Skeletal muscle cell (primary cell): Measurements from ENCODE around the gene HCN2.
A peak's percentile ranks its signal among the peaks of the same experiment; 100 is the strongest.

Experiments used
- DNase-seq: peaks from one replicate; pipeline ENCODE4 v3.0.0-alpha.2; 2010; ENCODE audit warnings: low read depth
- H3K4me3 ChIP-seq: 2 replicates; pipeline ENCODE4 v1.5.1; 2011; ENCODE audit warnings: low read depth, mild to moderate bottlenecking, control low read depth, low read length, moderate library complexity

Gene HCN2

GRCh38 chr19:570251-570686 is 19.4 kb upstream of the HCN2 start:
- H3K4me3 ChIP-seq: no peak overlapping the region
- no peak for DNase-seq

DNA sequence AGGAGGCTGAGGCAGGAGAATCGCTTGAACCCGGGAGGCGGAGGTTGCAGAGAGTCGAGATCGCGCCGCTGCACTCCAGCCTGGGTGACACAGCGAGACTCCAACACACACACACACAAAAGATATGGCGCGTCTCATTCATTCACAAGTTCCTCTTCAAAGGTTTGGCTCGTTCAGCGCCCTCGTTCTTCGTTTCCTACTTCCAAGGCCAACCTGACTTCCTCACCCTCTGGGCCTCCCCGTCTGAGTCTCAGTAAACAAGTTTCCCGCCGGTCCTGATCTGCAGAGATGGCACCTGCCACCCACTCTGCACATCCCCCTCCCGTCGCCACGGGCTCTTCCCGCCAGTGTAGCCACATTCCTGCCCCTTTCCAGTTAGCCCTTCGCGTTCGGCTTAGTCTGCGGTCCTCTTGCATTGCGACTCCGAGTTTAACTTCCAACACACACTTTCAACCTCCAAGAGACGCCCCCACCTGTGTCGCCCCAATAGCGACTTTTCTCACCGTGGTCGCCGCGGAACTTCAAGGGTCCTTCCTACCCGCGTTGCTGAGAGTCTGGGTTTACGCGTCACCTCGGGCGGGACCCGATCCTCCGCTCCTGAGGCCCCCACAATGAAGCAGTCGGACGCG is 18.6 kb upstream of the HCN2 start:
- no peak for DNase-seq
- peak overlapping the region; percentile 97 for H3K4me3 ChIP-seq

- DNase-seq: no peak
- H3K4me3 ChIP-seq: peak overlapping the region; percentile 97
Observed at GRCh38 chr19:571566-571974, 18.1 kb upstream of the HCN2 start.

DNA sequence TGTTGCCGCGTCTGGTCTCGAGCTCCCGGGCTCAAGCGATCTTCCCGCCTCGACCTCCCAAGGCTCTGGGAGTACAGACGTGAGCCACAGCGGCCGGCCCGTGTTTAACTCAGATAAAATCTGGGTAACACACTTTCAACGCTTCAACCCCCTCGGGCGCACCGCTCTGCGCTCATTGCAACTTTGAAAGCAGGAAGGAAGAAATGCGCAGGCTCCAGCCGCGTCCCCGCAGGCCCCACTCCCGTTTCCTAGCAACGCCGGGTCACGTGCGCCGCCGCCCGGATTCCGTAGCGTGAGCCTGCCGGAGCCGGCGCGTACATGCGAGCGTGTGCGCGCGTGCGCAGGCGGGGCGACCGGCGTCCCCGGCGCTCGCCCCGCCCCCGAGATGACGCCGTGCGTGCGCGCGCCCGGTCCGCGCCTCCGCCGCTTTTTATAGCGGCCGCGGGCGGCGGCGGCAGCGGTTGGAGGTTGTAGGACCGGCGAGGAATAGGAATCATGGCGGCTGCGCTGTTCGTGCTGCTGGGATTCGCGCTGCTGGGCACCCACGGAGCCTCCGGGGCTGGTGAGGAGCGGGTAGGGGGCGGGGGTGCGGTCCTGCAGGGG is 17.4 kb upstream of the HCN2 start, which contains the start of gene BSG:
TSS of gene BSG (plus strand) at position 457 of the 603 bp plus-strand sequence. CDS start at position 496, 39 bp downstream.
- DNase-seq: peak; percentile 88
- H3K4me3 ChIP-seq: peak within 1 kb of the TSS; percentile 97

DNA sequence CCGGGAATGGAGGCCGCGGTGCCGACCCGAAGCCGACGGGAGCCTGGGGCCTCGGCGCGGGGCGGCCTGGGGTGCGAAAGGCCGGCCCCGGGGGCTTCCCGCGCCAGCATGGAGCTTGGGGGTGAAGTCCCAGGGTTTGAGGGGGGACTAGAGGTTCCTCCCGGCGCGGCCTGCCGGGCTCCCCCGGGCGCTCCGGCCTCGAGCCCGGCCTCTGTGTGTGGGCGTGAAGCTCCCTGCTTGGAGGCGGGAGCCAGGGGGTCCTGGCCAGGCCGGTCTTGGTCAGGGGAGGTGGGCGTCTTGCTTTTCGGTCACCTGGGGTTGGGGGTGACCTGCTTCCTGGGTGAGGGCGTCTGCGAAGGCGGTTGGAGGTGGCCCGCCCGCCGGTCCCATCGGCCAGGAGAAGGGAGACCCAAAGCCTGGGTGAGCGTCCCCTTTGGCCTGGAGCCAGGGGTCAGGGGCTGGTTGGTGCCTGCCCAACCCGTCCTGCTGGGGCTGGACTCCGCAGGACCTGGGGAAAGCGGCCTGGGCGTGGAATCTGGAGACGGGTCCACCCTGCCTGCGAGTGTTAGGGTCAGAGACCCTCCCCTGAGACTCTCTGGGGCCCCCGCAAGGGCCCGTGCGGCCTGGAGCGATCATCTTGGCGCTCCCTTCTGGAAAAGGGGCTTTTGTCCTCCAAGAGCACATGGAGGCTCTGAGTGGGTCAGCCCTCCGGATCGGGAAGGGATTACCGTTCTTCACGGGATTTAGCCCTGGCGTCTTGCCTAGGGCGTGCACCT is 16.8 kb upstream of the HCN2 start:
- H3K4me3 ChIP-seq: peak overlapping the region; percentile 97
- DNase-seq: no peak

DNA sequence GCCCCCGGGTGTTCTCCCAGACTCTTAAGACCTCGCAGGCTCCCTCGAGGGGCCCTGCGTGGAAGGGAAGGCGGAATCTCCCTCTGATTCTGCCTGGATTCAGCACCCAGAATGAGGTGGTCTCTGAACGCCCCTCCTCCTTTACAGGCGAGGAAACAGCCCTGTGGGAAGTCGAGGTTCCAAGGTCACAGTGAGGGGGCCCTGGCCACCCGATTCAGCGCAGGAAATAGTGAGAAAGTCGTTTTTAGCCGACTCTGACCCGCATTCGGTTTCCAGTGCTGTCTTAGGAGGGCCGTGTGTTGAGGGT is 16.2 kb upstream of the HCN2 start:
- no peak for DNase-seq
- peak overlapping the region; percentile 97 for H3K4me3 ChIP-seq

- H3K4me3 ChIP-seq: peak overlapping the region; percentile 34
- DNase-seq: no peak
Observed at GRCh38 chr19:574658-575526, 14.8 kb upstream of the HCN2 start.

DNA sequence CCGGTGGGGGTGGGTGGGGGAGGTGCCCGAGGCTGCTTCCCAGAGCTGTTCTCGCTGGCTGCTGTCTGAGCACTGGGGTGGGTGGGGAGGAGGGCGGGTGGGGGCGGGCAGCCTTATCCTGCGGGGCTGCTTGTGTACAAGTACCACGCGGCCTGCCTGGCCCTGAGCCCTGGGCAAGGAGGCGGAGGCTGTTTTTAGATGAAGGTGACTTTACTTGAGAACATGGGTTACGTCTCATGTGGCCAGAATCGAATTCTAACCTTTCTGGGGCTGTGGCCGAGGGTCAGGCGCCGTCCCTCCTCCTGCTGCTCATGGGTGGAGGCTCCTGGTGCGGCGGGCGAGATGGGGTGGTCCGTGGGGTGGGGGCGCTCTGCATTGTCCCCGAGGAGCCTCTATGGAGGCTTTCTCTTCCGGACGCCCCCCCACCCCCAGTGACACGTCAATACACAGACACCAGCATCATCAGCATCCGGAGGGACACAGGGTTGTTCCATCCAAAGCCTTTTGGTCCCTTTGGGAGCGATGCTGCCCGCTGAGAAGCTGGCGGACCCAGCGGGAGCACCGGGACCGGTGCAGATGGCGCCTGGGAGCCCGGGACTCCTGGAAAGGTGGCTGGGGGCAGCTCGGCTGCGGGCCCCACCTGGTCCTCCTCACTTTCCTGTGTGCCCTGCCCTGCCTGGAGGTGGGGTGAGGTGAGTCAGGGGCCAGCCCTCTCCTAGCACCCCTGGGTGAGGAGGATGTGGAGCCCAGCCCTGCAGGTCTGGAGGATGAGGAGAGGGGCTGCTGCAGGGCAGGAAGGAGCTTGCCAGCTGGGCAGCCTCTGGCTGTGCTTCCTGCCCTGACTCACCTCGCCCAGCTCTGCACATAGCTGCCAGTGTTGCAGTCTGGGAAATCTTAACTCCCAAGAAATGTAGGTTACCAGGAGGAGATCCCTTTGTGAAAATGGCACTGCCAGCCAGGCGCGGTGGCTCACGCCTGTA is 13.9 kb upstream of the HCN2 start:
- no peak for DNase-seq
- H3K4me3 ChIP-seq: peak overlapping the region; percentile 34

DNA sequence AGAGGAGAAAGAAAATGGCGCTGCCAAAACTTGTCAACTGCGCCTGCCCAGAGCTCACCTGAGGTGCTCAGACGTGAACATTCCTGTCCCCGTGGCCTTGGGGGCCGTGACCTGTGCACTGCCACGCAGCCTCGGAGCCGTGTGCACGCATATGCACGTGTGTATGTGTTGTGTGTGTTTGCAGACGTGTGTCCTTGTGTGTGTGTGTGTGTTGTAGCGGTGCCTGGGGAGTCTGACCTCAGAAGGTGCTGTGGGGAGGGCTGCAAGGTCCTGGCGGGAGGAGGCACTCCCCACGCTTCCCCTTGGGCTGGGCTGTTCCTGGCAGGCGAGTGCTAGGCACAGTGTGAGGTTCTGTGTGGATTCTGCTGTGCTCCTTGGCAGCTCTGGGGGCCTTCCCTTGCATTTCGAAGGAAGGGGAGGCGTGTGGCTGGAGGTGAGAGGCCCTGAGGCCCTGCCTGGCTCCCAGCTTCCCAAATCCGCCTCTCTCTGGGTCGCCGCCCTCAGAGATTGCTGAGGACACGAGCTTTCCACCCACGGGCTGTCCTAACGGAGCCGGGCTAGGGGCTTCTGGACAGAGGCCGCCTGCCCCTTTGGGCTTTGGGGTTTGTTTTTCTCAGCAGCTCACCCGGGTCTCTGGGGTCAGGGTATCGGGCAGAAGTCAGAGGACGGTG is 12.8 kb upstream of the HCN2 start:
- no peak for DNase-seq
- no peak overlapping the region for H3K4me3 ChIP-seq

- H3K4me3 ChIP-seq: no peak overlapping the region
Observed at GRCh38 chr19:577439-578392, 12.0 kb upstream of the HCN2 start.

DNA sequence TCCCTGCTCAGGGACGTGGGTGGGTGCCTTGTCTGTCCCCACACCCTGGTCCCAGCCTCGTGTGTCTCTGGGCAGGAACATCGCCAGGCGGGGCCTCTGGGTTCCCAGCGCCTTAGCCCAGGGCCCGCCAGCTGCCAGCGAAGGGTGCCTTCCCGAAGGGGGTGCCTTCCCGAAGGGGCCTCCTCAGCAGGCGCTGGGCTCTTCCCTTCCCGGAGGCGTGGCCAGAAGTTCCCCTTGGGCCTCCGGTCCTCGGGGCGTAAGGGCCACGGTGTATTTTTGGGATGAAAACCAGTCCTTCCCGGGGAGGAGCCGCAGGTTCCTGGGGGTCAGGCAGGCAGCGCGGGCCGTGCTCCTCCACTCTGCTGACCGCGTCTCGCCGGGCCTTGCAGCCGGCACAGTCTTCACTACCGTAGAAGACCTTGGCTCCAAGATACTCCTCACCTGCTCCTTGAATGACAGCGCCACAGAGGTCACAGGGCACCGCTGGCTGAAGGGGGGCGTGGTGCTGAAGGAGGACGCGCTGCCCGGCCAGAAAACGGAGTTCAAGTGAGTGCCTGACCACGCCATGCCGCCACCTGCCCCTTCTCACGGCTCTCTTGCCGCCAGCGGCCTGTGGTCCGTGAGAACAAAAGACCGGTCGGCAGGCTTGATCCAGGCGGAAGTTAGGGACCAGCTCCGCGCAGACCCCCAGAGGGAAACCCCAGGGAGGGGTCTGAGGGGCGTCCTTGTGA is 10.4 kb upstream of the HCN2 start:
- DNase-seq: no peak
- no peak overlapping the region for H3K4me3 ChIP-seq

More at GRCh38 chr19:577439-578392, 12.0 kb upstream of the HCN2 start:
- no peak for DNase-seq

GRCh38 chr19:579842-580155 is 9.9 kb upstream of the HCN2 start:
- DNase-seq: no peak
- H3K4me3 ChIP-seq: no peak overlapping the region

GRCh38 chr19:580274-580835 is 9.3 kb upstream of the HCN2 start:
- H3K4me3 ChIP-seq: no peak overlapping the region
- DNase-seq: no peak

DNA sequence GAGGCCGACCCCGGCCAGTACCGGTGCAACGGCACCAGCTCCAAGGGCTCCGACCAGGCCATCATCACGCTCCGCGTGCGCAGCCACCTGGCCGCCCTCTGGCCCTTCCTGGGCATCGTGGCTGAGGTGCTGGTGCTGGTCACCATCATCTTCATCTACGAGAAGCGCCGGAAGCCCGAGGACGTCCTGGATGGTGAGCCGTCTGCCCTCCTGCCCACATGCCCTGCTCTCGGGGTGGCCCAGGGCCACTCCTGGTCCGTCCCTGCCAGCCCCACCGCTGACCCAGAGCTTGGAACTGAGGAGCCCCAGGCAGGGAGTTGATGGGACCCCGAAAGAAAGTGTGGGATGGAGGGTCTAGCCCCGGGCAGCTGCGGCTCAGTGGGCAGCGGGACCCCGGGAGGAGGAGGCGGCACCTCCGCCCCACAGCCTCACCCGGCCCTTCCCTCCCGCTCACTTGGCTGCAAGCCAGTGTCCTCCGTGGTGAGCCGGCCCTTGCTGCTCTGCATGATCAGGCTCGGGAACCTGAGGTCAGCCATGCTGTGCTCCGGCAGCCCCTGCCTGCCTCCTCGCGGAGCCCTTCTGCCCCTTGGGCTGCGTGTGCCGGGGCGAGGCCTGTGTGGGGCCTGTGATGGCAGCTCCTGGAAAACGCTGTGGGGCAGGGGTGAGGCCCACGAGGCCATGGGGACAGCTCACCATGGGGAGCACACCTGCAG is 8.1 kb upstream of the HCN2 start:
- DNase-seq: no peak
- H3K4me3 ChIP-seq: no peak overlapping the region

DNA sequence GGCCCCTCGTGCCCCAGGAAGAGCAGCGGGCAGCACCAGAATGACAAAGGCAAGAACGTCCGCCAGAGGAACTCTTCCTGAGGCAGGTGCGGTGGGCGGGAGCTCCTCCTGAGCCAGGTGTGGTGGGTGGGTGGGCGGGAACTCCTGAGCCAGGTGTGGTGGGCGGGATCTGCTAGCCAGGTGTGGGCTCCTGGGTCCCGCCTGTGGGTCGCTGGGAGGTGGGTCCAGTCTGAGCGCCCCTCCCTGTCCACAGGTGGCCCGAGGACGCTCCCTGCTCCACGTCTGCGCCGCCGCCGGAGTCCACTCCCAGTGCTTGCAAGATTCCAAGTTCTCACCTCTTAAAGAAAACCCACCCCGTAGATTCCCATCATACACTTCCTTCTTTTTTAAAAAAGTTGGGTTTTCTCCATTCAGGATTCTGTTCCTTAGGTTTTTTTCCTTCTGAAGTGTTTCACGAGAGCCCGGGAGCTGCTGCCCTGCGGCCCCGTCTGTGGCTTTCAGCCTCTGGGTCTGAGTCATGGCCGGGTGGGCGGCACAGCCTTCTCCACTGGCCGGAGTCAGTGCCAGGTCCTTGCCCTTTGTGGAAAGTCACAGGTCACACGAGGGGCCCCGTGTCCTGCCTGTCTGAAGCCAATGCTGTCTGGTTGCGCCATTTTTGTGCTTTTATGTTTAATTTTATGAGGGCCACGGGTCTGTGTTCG is 7.0 kb upstream of the HCN2 start:
- no peak overlapping the region for H3K4me3 ChIP-seq
- no peak for DNase-seq
